A673 (cell line): ENCODE data around the gene ACSS2. TPM values are rescaled to one million over a fixed set of nuclear protein-coding genes. Genes with fewer than 3 reads are reported as not detected.

Source experiments
- BruUV-seq: library from RNA; stranded (reverse); fragments of 400-500 nt; replicated peaks from 2 replicates; lab custom pipeline; 2021; lab: Mats Ljungman, UMichigan
- CTCF ChIA-PET: fragments of 300-600 bp; sonication (Branson Sonifier 250); formaldehyde crosslinking; loops from one replicate; lab custom pipeline; 2022; ENCODE audit warnings: antibody characterized with exemption; lab: Charles Lee
- POLR2A ChIA-PET: fragments of 300-600 bp; sonication (Branson Sonifier 250); formaldehyde crosslinking; loops from one replicate; lab custom pipeline; 2022; ENCODE audit warnings: antibody characterized with exemption; ENCODE audit not compliant: low non-redundant PET; lab: Charles Lee
- DNase-seq: peaks from one replicate; pipeline ENCODE4 v3.0.0-alpha.2; 2015; ENCODE audit warnings: low spot score
- H3K27ac ChIP-seq: fragments of 200-600 bp; sonication (generic); 2 replicates; pipeline ENCODE4 v1.5.1; 2016; ENCODE audit warnings: mixed run types, low read depth, mild to moderate bottlenecking, mixed read lengths, antibody characterized with exemption, low read length; ENCODE audit not compliant: poor library complexity, severe bottlenecking
- H3K27me3 ChIP-seq: fragments of 200-600 bp; sonication (generic); replicated peaks from 2 replicates; pipeline ENCODE4 v1.6.1; 2017; ENCODE audit warnings: mixed run types, low read depth, mild to moderate bottlenecking, mixed read lengths, antibody characterized with exemption, low read length; ENCODE audit not compliant: insufficient read depth, poor library complexity
- H3K36me3 ChIP-seq: fragments of 200-600 bp; sonication (generic); 2 replicates; pipeline ENCODE4 v1.6.1; 2016; ENCODE audit warnings: mixed run types, mild to moderate bottlenecking, mixed read lengths, antibody characterized with exemption, low read length; ENCODE audit not compliant: insufficient read depth, poor library complexity, severe bottlenecking
- H3K4me1 ChIP-seq: fragments of 200-600 bp; sonication (generic); 2 replicates; pipeline ENCODE4 v1.6.1; 2017; ENCODE audit warnings: mixed run types, mild to moderate bottlenecking, mixed read lengths, antibody characterized with exemption, low read length; ENCODE audit not compliant: insufficient read depth, poor library complexity, severe bottlenecking
- H3K4me3 ChIP-seq: fragments of 200-600 bp; sonication (generic); 2 replicates; pipeline ENCODE4 v1.5.1; 2016; ENCODE audit warnings: low read depth, mixed run types, mild to moderate bottlenecking, mixed read lengths, low read length; ENCODE audit not compliant: poor library complexity, severe bottlenecking
- H3K9me3 ChIP-seq: fragments of 200-600 bp; sonication (generic); 2 replicates; pipeline ENCODE4 v1.6.1; 2016; ENCODE audit warnings: mixed run types, low read depth, mild to moderate bottlenecking, mixed read lengths, antibody characterized with exemption, low read length; ENCODE audit not compliant: poor library complexity, severe bottlenecking
- EZH2 ChIP-seq: fragments of 200-600 bp; sonication (generic); IDR thresholded peaks from 2 replicates; pipeline ENCODE4 v1.6.1; 2017; ENCODE audit warnings: borderline replicate concordance, low read depth, mild to moderate bottlenecking, mixed read lengths, antibody characterized with exemption, low read length; ENCODE audit not compliant: poor library complexity, severe bottlenecking
- intact Hi-C: fragments of 100-400 bp; cut with micrococcal nuclease; formaldehyde crosslinking; loops from one replicate; pipeline ENCODE4 v1.10.0; 2022; ENCODE audit not compliant: unreplicated experiment
- total RNA-seq: library from RNA; stranded (reverse); gene quantifications from 2 replicates; pipeline ENCODE4 v1.2.3, GENCODE V29; 2021
- TF ChIP-seq, protein P1 (sequence below): fragments of 300-800, 200-600 bp; sonication (generic); conservative IDR thresholded peaks from 2 replicates; pipeline ENCODE4 v1.5.1; 2017; ENCODE audit warnings: low read depth, mild to moderate bottlenecking, antibody characterized with exemption, low read length, moderate library complexity, mixed read lengths

The ACSS2 gene
- total RNA-seq, 1 experiment from 2014 or later: 28.7 TPM

DNA sequence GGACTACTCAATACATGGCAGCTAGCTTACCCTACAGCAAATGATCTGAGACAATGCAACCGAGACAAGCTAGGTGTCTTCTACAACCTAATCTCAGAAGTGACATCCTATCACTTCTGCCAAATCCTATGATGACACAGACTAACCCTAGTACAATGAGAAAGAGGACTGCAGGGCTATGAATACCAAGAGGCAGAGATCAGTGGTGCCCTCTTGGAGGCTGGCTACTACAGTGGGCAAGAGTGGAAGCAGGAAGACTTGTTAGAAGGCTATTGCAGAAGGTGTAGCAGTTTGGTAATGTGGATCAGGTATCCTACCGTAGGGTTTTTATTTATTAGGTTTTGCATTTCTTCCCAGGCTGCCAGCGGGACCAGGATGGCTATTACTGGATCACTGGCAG is 48.9 kb downstream of the ACSS2 start:
- POLR2A ChIA-PET: no interaction called here

DNA sequence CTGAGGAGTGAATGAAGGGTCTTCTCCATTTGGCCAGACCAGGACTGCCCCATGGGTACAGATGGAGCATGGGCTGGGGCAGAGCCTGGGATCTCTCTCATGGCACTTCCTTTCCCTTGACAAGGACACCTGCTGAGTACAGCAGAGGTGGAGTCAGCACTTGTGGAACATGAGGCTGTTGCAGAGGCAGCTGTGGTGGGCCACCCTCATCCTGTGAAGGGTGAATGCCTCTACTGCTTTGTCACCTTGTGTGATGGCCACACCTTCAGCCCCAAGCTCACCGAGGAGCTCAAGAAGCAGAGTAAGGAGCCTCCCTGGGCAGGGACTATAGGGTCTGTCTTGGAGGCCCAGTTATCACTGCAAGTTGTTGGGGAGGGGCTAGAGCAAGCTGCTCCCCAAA is 49.6 kb downstream of the ACSS2 start:
- BruUV-seq: no TSS peak
- no peak for DNase-seq
- H3K36me3 ChIP-seq: peaks cover 83% of the 10 kb centered on the region
- POLR2A ChIA-PET: no interaction called here
- peaks cover 4% of the 10 kb centered on the region for H3K4me1 ChIP-seq
- no peaks in the 10 kb centered on the region for H3K27me3 ChIP-seq
- no peak overlapping the region for H3K27ac ChIP-seq
- no peak overlapping the region for H3K4me3 ChIP-seq
- no peaks in the 10 kb centered on the region for H3K9me3 ChIP-seq
- intact Hi-C loops: no loop called here
- CTCF ChIA-PET: no interaction called here
- TF ChIP-seq EZH2: no peak
- TF ChIP-seq, protein P1, sequence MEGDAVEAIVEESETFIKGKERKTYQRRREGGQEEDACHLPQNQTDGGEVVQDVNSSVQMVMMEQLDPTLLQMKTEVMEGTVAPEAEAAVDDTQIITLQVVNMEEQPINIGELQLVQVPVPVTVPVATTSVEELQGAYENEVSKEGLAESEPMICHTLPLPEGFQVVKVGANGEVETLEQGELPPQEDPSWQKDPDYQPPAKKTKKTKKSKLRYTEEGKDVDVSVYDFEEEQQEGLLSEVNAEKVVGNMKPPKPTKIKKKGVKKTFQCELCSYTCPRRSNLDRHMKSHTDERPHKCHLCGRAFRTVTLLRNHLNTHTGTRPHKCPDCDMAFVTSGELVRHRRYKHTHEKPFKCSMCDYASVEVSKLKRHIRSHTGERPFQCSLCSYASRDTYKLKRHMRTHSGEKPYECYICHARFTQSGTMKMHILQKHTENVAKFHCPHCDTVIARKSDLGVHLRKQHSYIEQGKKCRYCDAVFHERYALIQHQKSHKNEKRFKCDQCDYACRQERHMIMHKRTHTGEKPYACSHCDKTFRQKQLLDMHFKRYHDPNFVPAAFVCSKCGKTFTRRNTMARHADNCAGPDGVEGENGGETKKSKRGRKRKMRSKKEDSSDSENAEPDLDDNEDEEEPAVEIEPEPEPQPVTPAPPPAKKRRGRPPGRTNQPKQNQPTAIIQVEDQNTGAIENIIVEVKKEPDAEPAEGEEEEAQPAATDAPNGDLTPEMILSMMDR: no peak

More for the DNA sequence above, 48.9 kb downstream of the ACSS2 start:
- CTCF ChIA-PET: no interaction called here
- no peaks in the 10 kb centered on the region for H3K9me3 ChIP-seq
- TF ChIP-seq, protein P1: no peak
- TF ChIP-seq EZH2: no peak
- DNase-seq: no peak
- no peak overlapping the region for H3K27ac ChIP-seq
- intact Hi-C loops: no loop called here
- no peak overlapping the region for H3K4me3 ChIP-seq
- BruUV-seq: no TSS peak
- no peaks in the 10 kb centered on the region for H3K27me3 ChIP-seq
- peaks cover 4% of the 10 kb centered on the region for H3K4me1 ChIP-seq
- peaks cover 85% of the 10 kb centered on the region for H3K36me3 ChIP-seq

DNA sequence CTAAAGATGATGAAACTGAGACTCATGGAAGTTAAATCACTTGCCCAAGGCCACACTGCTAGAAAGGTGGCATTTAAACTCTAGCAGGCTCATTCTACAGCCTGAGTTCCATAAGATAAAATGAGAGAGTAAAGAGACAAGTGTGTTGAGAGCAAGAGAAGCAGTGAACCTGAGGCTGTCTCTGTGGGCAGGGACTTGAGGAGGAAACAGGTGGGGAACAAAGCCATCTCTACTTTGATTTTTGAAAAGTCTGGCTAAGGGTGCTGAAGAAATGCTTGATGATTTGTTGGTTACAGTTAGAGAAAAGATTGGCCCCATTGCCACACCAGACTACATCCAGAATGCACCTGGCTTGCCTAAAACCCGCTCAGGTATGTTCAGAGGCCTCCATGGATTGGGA is 50.2 kb downstream of the ACSS2 start:
- no peaks in the 10 kb centered on the region for H3K9me3 ChIP-seq
- ChIA-PET CTCF (no interaction called here), POLR2A (no interaction called here)
- peaks cover 79% of the 10 kb centered on the region for H3K36me3 ChIP-seq
- TF ChIP-seq, protein P1: no peak
- no peak for TF ChIP-seq EZH2
- no TSS peak for BruUV-seq
- peaks cover 4% of the 10 kb centered on the region for H3K4me1 ChIP-seq
- intact Hi-C loops: no loop called here
- no peak overlapping the region for H3K4me3 ChIP-seq
- no peak for DNase-seq
- no peaks in the 10 kb centered on the region for H3K27me3 ChIP-seq
- H3K27ac ChIP-seq: no peak overlapping the region
